Stomach (tissue), 9 donors: Measurements from ENCODE around the gene KRTAP10-1. TPM values are rescaled to one million over a fixed set of nuclear protein-coding genes. Genes with fewer than 3 reads are reported as not detected.

Experiments
- DNase-seq, 2 donors: peaks; one replicate each; pipeline versions ENCODE4 v3.0.0 to v3.0.0-alpha.2; 2013 to 2019
- H3K27ac ChIP-seq, 5 donors: fragments of 200-600 bp in 4 of 5; sonication (generic) in 4 of 5; one replicate each; pipeline ENCODE4 v1.5.1; 2013 to 2019; ENCODE audit warnings: mild to moderate bottlenecking in 1 of 5, moderate library complexity in 1 of 5
- H3K27me3 ChIP-seq, 3 donors: fragments of 200-600 bp; sonication (generic); one replicate each; pipeline ENCODE4 v1.5.1; 2017 to 2019; ENCODE audit warnings: mixed run types in 1 of 3
- H3K36me3 ChIP-seq, 4 donors: fragments of 200-600 bp; sonication (generic); 1 replicate in 3 of 4; 2 replicates in 1 of 4; pipeline ENCODE4 v1.5.1; 2016 to 2019
- H3K4me1 ChIP-seq, 4 donors: fragments of 200-600 bp; sonication (generic); one replicate each; pipeline ENCODE4 v1.5.1; 2016 to 2019
- H3K4me3 ChIP-seq, 4 donors: fragments of 200-600 bp; sonication (generic) in 3 of 4; one replicate each; pipeline ENCODE4 v1.5.1; 2016 to 2019; ENCODE audit warnings: mild to moderate bottlenecking in 1 of 4
- H3K9me3 ChIP-seq, 4 donors: fragments of 200-600 bp; sonication (generic); one replicate each; pipeline ENCODE4 v1.5.1; 2016 to 2019
- EP300 ChIP-seq: sonication (generic); formaldehyde crosslinking; IDR thresholded peaks from one replicate; pipeline ENCODE4 v1.6.1; 2017; ENCODE audit warnings: antibody characterized with exemption
- POLR2A ChIP-seq, 4 donors: fragments of 450-650 bp; IDR thresholded peaks; one replicate each; pipeline ENCODE4 v1.6.1; 2016; ENCODE audit warnings: antibody characterized with exemption in 4 of 4, control low read depth in 2 of 4, mild to moderate bottlenecking in 1 of 4, moderate library complexity in 1 of 4
- POLR2AphosphoS5 ChIP-seq, 3 donors: sonication (generic); formaldehyde crosslinking; IDR thresholded peaks; one replicate each; pipeline ENCODE4 v1.6.1; 2016; ENCODE audit warnings: antibody characterized with exemption in 3 of 3
- WGBS, 5 donors: extraction: QIAGEN DNeasy Blood & Tissue Kit in 3 of 5; methylation state at CpG; one replicate each; pipeline versions ENCODE4 v1.1.5 to v1.1.7; 2013 to 2018; 5-methylcytosine and 5-hydroxymethylcytosine counted together
- intact Hi-C: fragments of 100-400 bp; cut with DNase I; formaldehyde crosslinking; loops from one replicate; pipeline ENCODE4 v1.15.1; 2023; ENCODE audit warnings: low total_unique reads
- polyA plus RNA-seq, 3 donors: library from polyadenylated mRNA; stranded (reverse); fragments of 200-250 nt; gene quantifications; one replicate each; pipeline ENCODE4 v1.2.3, GENCODE V29; 2013
- total RNA-seq, 5 donors: library from RNA; depleted of rRNA; stranded (reverse); fragments of >200 nt; gene quantifications; one replicate each; pipeline versions ENCODE4 v1.1.0 to v1.2.3, GENCODE V29; 2014 to 2016
- TF ChIP-seq, protein P1 (sequence below), 7 experiments: fragments of 450-650 bp in 4 of 7; fragments of 200-600 bp in 3 of 7; sonication (generic) in 3 of 7; IDR thresholded peaks; one replicate each; pipeline ENCODE4 v1.5.1; 2016 to 2019; ENCODE audit warnings: antibody characterized with exemption in 7 of 7, control low read depth in 2 of 7, mild to moderate bottlenecking in 1 of 7
- donor health status: healthy with polysubstance abuse.
- donor health status: Bipolar disorder and iron deficiency.
- donor health status: healthy.

The KRTAP10-1 gene
- total and polyA plus RNA-seq, 8 donors = not detected

DNA sequence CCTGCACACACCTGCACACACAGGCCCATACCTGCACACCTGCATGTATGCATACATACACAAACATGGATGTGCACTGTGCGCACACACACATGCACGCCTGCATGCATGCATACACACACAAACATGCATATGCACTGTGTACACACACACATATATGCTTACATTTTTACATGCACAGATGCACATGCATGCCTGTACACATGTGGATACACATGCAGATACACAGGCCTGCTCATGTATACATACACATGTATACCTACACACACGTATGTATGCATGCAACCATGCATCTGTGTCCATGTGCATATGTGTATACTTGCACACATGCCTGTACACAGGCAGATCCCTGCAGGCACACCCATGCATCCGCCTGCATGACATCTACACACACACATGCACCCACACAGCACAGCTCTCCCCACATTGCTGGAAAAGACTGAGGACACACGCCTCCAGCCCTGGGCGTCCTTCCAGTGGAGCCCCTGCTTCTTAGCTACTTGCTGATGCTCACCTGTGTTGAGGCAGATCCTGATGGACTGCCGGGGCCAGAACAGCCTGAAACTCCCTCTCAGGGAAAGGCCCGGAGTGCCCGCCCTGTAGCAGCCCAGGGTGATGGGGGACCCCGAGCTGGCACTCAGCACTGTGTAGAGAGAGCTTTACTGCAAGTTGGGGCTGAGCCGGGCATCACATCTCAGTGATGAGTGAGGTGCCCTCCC lies 28.6 kb downstream of the KRTAP10-1 start:
- no peak for TF ChIP-seq POLR2A (IDR thresholded peaks at IDR 0.05)
- no peak for TF ChIP-seq POLR2AphosphoS5 (IDR thresholded peaks at IDR 0.05)
- TF ChIP-seq, protein P1, sequence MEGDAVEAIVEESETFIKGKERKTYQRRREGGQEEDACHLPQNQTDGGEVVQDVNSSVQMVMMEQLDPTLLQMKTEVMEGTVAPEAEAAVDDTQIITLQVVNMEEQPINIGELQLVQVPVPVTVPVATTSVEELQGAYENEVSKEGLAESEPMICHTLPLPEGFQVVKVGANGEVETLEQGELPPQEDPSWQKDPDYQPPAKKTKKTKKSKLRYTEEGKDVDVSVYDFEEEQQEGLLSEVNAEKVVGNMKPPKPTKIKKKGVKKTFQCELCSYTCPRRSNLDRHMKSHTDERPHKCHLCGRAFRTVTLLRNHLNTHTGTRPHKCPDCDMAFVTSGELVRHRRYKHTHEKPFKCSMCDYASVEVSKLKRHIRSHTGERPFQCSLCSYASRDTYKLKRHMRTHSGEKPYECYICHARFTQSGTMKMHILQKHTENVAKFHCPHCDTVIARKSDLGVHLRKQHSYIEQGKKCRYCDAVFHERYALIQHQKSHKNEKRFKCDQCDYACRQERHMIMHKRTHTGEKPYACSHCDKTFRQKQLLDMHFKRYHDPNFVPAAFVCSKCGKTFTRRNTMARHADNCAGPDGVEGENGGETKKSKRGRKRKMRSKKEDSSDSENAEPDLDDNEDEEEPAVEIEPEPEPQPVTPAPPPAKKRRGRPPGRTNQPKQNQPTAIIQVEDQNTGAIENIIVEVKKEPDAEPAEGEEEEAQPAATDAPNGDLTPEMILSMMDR (IDR thresholded peaks at IDR 0.05) = no peak
- no peak for TF ChIP-seq EP300
- Histone ChIP-seq H3K36me3 (no peaks in the 10 kb centered on the region), H3K4me3 (no peak overlapping the region), H3K9me3 (no peaks in the 10 kb centered on the region), H3K4me1 (peaks cover 7 to 15% (median 13%) of the 10 kb centered on the region in 4 donors), H3K27ac (no peak overlapping the region), H3K27me3 (peaks cover 0 to 60% (median 5%) of the 10 kb centered on the region in 3 donors)
- no peak for DNase-seq
- WGBS, 5 donors = 78 to 91% (median 88%) methylated on average over 11 of the region's 11 CpGs
- intact Hi-C loops = loop anchor here (10.0 kb wide), 1 partner anchor 283 kb away; no protein-coding TSS in a partner anchor

DNA sequence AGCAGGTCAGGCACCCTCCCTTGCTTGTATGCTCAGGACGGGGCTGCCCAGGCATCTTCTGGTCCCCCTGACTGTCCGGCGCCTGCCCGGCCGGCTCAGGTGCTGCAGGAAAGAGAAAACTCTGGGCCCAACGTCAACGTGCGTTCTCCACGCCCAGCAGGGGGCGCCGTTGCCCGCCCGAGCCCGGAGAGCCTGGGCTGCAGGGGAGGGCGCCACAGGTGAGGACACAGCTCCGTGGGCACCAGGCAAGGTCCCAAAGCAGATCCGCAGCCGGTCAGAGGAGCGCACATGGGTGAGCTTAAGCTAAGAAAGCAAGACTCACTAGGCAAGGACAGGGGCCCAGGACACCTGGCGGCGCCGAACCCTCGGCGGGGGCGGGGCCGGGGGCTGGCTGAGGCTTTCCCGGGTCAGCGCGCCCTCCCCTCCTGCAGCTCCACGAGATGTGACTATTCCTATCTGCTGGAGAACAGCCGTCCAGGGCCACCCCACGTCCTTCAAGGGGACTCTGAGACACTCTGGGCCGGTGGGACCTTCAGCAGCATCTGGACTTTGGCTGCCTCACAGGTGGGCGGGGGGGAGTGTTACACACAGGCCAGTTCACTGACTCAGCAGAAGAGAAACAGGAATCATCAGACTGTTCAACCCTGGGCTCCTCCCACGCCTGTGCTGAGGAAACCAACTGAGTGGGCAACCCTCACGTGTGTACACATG lies 29.3 kb downstream of the KRTAP10-1 start:
- H3K4me3 ChIP-seq = peak overlapping the region; percentile 10 to 37 (median 26)
- DNase-seq = peak; percentile 77 to 90
- no peaks in the 10 kb centered on the region for H3K9me3 ChIP-seq
- no peaks in the 10 kb centered on the region for H3K36me3 ChIP-seq
- H3K27me3 ChIP-seq = peaks cover 0 to 67% (median 5%) of the 10 kb centered on the region in 3 donors
- no peak overlapping the region for H3K27ac ChIP-seq
- TF ChIP-seq EP300 (no peak), POLR2AphosphoS5 (IDR thresholded peaks at IDR 0.05) (no peak), POLR2A (IDR thresholded peaks at IDR 0.05) (no peak)
- TF ChIP-seq, protein P1 (IDR thresholded peaks at IDR 0.05) = peak in 5 of 7 experiments; percentile 52 to 80 (median 75)
- intact Hi-C loops = loop anchor here (10.0 kb wide), 1 partner anchor 284 kb away; no protein-coding TSS in a partner anchor
- peaks cover 7 to 15% (median 13%) of the 10 kb centered on the region in 4 donors for H3K4me1 ChIP-seq
- 6 to 12% (median 9%) methylated on average over 17 to 36 of the region's 36 CpGs for WGBS, 5 donors

DNA sequence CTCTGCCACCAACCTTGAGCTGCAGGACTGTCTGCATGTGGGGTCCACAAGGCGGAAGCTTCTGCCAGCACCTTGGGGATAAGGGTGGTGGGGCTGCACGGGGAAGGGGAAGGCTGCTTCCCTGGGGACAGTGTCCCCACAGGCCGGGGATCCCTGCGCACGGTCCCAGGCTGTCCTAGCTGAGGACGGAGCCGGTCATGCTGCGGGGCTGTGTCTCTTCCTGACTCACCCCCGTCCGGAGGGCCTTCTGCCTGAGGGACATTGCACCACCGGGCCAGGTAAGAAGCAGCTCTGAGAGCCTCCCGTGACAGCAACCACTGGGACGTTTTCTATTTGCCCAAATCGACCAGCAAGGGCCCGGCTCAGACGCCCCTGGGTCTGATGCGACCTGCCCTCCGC lies 29.9 kb downstream of the KRTAP10-1 start:
- peaks cover 7 to 15% (median 13%) of the 10 kb centered on the region in 4 donors for H3K4me1 ChIP-seq
- H3K27me3 ChIP-seq = peaks cover 0 to 68% (median 5%) of the 10 kb centered on the region in 3 donors
- TF ChIP-seq EP300 (no peak), POLR2AphosphoS5 (IDR thresholded peaks at IDR 0.05) (no peak), POLR2A (IDR thresholded peaks at IDR 0.05) (no peak)
- TF ChIP-seq, protein P1 (IDR thresholded peaks at IDR 0.05) = no peak
- H3K4me3 ChIP-seq = no peak overlapping the region
- H3K36me3 ChIP-seq = no peaks in the 10 kb centered on the region
- intact Hi-C loops = loop anchor here (10.0 kb wide), 1 partner anchor 285 kb away; no protein-coding TSS in a partner anchor
- H3K27ac ChIP-seq = no peak overlapping the region
- WGBS, 5 donors = 45 to 83% (median 51%) methylated on average over 10 to 18 of the region's 18 CpGs
- no peak for DNase-seq
- H3K9me3 ChIP-seq = no peaks in the 10 kb centered on the region

DNA sequence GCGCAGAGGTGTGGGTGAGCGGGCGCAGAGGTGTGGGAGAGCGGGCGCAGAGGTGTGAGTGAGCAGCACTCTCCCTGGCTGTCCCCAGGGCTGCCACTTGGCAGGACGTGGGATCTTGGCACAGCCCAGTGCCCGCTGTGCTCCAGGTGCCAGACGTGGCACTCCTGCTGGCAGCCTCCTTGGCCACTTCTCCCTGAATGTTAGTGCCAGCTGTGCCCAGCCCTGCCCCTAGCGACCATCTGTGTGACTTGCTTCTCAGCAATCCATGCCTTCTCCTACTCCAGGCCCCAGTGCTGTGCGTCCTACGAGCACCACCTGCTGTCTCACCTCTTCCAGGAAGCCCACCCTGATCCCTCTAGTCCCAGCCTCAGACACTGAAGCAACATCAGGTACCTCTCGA lies 30.5 kb downstream of the KRTAP10-1 start:
- TF ChIP-seq, protein P1 (IDR thresholded peaks at IDR 0.05) = peak in 5 of 7 experiments; percentile 13 to 66 (median 40)
- no peak for TF ChIP-seq EP300
- peak in 1 of 3 donors; percentile 25 for TF ChIP-seq POLR2AphosphoS5 (IDR thresholded peaks at IDR 0.05)
- no peak for TF ChIP-seq POLR2A (IDR thresholded peaks at IDR 0.05)
- peak in 1 of 2 donors; percentile 93 for DNase-seq
- Histone ChIP-seq H3K36me3 (no peaks in the 10 kb centered on the region), H3K4me3 (no peak overlapping the region), H3K27ac (no peak overlapping the region), H3K9me3 (no peaks in the 10 kb centered on the region), H3K4me1 (peaks cover 7 to 15% (median 13%) of the 10 kb centered on the region in 4 donors), H3K27me3 (peaks cover 0 to 68% (median 5%) of the 10 kb centered on the region in 3 donors)
- 25 to 66% (median 42%) methylated on average over 7 to 12 of the region's 12 CpGs for WGBS, 5 donors
- intact Hi-C loops = no loop called here
